Osteocyte (in vitro differentiated cells): ENCODE data around the gene SULT2A1. TPM values are rescaled to one million over a fixed set of nuclear protein-coding genes. Genes with fewer than 3 reads are reported as not detected.
"Not testable (repeated sequence)": the region's sequence is repeated elsewhere in the genome, so short reads cannot be mapped to it uniquely, and the experiment has no call there.

Source experiments
- DNase-seq: peaks from one replicate; pipeline ENCODE4 v3.0.0; 2021; ENCODE audit warnings: mixed read lengths; ENCODE audit not compliant: unreplicated experiment; ENCODE audit errors: extremely low spot score
- H3K27ac Mint-ChIP-seq: one replicate; pipeline ENCODE4 v1.8.0; 2021; ENCODE audit warnings: mild to moderate bottlenecking, mixed read lengths; ENCODE audit not compliant: unreplicated experiment
- H3K27me3 Mint-ChIP-seq: one replicate; pipeline ENCODE4 v1.8.0; 2021; ENCODE audit warnings: mixed read lengths; ENCODE audit not compliant: unreplicated experiment
- H3K36me3 Mint-ChIP-seq: one replicate; pipeline ENCODE4 v1.8.0; 2021; ENCODE audit warnings: mixed read lengths; ENCODE audit not compliant: unreplicated experiment
- H3K4me1 Mint-ChIP-seq: one replicate; pipeline ENCODE4 v1.8.0; 2021; ENCODE audit warnings: mixed read lengths; ENCODE audit not compliant: unreplicated experiment
- H3K4me3 Mint-ChIP-seq: one replicate; pipeline ENCODE4 v1.8.0; 2021; ENCODE audit warnings: mild to moderate bottlenecking, moderate library complexity, mixed read lengths; ENCODE audit not compliant: unreplicated experiment
- H3K9me3 Mint-ChIP-seq: one replicate; pipeline ENCODE4 v1.8.0; 2021; ENCODE audit warnings: mixed read lengths; ENCODE audit not compliant: unreplicated experiment
- total RNA-seq: library from RNA; stranded (reverse); gene quantifications from 2 replicates; pipeline ENCODE4 v1.2.1, GENCODE V29; 2021
- TF ChIP-seq, protein P1 (sequence below): fragments of 200-600 bp; sonication (generic); IDR thresholded peaks from 2 replicates; pipeline ENCODE4 v1.5.0; 2021; ENCODE audit warnings: antibody characterized with exemption, mild to moderate bottlenecking, moderate library complexity

Gene SULT2A1
- total RNA-seq, 1 donor from 2014 or later, result not detected

DNA sequence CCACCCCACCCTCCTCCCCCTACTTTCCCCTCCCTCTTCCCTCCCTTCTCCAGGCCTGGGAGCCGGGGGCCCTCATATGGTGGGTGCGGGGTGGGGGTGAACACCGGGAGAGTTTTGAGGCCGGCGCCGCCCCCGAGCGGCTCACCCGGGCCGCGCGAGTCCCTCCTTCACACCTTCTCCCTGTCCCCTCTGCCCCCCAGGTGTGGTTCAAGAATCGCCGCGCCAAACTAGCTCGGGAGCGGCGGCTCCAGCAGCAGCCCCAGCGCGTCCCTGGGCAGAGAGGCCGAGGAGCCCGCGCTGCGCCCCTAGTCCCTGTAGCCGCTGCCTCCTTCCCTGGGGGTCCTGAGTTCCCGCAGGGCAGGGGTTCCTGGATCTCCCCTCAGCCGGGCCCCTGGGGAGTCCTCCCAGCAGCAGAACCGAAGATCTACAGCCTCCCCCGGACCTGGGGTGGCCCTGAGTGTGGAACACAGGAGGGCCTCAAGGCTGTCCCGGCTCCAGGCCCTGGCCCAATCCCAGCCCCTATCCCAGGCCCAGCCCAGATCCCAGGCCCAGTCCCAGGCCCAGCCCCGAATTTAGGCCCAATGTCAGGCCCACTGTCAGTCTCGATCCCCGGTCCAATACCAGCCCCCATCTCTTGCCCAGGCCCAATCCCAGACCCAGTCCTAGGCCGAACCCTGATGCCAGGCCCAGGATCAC lies 25.4 kb downstream of the SULT2A1 start:
- Mint-ChIP-seq H3K4me3 (no peak overlapping the region), H3K9me3 (no peaks in the 10 kb centered on the region), H3K27ac (no peak overlapping the region), H3K4me1 (no peaks in the 10 kb centered on the region), H3K27me3 (peaks cover 4% of the 10 kb centered on the region), H3K36me3 (no peaks in the 10 kb centered on the region)
- TF ChIP-seq, protein P1, sequence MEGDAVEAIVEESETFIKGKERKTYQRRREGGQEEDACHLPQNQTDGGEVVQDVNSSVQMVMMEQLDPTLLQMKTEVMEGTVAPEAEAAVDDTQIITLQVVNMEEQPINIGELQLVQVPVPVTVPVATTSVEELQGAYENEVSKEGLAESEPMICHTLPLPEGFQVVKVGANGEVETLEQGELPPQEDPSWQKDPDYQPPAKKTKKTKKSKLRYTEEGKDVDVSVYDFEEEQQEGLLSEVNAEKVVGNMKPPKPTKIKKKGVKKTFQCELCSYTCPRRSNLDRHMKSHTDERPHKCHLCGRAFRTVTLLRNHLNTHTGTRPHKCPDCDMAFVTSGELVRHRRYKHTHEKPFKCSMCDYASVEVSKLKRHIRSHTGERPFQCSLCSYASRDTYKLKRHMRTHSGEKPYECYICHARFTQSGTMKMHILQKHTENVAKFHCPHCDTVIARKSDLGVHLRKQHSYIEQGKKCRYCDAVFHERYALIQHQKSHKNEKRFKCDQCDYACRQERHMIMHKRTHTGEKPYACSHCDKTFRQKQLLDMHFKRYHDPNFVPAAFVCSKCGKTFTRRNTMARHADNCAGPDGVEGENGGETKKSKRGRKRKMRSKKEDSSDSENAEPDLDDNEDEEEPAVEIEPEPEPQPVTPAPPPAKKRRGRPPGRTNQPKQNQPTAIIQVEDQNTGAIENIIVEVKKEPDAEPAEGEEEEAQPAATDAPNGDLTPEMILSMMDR, result no peak
- DNase-seq, result no peak

DNA sequence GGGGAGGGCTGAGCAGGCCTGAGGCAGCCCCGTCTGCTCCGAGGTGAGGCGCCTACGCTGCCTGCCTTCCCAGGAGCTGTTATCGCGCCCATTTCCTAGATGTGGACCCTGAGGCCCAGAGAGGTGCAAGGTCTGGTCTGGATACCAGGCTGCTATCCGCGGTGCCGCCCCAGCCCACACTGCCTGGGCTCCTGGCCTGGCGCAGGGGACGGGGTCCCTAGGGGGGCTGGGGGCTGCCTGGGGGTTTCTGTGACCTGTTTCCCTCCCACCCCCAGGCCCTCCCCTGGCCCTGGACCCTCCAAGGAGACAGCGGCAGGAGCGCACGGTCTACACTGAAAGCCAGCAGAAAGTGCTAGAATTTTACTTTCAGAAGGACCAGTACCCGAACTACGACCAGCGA lies 26.3 kb downstream of the SULT2A1 start:
- DNase-seq, H3K36me3 Mint-ChIP-seq, H3K4me1 Mint-ChIP-seq, H3K4me3 Mint-ChIP-seq, H3K27me3 Mint-ChIP-seq, H3K27ac Mint-ChIP-seq, H3K9me3 Mint-ChIP-seq: not testable (repeated sequence)

DNA sequence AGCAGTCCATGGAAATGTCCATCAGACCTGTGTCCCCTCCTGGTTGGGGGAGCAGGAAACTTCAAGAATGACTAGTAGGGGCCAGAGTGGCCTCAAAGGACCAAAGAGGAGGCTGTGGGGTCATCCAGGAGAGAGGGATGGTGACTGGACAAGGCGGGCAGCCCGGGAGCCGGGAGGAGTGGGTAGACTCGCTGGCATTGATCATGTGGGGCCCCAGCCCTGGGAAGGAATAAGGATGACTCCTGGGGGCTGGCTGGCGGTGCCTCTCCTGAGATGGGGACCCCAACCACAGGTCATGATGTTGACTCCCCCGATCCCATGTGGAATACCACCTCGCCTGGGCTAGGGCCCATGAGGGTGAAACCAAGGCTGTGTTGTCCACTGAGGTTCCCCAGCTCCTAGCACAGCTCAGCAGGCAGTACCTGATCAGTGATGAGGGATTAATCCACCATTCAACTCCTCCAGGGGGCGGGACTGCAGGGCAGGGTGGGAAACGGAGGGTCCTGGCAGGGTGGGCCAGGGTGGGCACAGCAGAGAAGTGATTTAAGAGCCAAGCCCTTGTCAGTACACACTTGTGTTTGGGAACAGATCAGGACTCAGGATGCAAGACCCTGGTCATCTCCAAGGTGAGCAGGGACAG lies 27.3 kb downstream of the SULT2A1 start, which contains the start of gene TPRX2:
TSS of gene TPRX2 (plus strand) at position 590 of the 640 bp plus-strand sequence. CDS start at position 602, 12 bp downstream.
- peaks cover 13% of the 10 kb centered on the region for H3K27me3 Mint-ChIP-seq
- not testable (repeated sequence) for H3K4me1 Mint-ChIP-seq, DNase-seq, H3K9me3 Mint-ChIP-seq, H3K27ac Mint-ChIP-seq, H3K4me3 Mint-ChIP-seq, H3K36me3 Mint-ChIP-seq

DNA sequence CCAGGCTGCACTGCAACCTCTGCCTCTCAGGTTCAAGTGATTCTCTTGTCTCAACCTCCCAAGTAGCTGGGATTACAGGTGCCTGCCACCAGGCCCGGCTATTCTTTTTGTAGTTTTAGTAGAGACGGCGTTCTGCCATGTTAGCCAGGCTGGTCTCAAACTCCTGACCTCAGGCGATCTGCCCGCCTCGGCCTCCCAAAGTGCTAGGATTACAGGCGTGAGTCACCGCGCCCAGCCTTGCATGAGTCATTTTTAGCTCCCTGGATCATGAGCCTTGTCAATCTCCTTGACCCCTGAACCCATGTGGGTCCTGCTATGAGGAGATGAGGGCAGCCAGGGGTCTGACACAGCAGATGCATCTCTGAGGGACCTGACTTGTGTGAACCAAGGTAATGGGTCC lies 27.9 kb downstream of the SULT2A1 start:
- peaks cover 18% of the 10 kb centered on the region for H3K27me3 Mint-ChIP-seq
- H3K4me1 Mint-ChIP-seq, H3K27ac Mint-ChIP-seq, H3K36me3 Mint-ChIP-seq, H3K9me3 Mint-ChIP-seq, H3K4me3 Mint-ChIP-seq, DNase-seq: not testable (repeated sequence)

DNA sequence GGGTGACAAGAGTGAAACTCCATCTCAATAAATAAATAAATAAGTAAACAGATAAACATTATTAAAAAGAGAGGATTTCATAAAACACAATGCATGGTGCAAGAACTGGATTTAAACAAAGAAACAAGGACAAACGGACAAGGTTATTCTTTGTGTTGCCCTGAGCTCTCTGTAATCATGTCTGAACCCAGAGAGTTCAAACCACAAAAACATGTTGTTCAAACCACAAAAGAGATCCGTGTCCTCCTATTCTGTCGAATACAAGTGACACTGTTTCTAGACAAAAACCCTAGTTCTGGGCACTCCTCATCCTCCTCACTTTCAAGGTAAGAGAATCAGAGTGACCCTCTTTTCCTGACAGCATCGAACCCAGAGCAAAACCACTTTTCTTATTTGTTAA lies 31.7 kb downstream of the SULT2A1 start:
- Mint-ChIP-seq H3K36me3 (no peaks in the 10 kb centered on the region), H3K4me1 (peaks cover 6% of the 10 kb centered on the region), H3K9me3 (no peaks in the 10 kb centered on the region), H3K27me3 (peaks cover 40% of the 10 kb centered on the region), H3K27ac (no peak overlapping the region), H3K4me3 (no peak overlapping the region)
- TF ChIP-seq, protein P1, result no peak
- DNase-seq, result no peak

DNA sequence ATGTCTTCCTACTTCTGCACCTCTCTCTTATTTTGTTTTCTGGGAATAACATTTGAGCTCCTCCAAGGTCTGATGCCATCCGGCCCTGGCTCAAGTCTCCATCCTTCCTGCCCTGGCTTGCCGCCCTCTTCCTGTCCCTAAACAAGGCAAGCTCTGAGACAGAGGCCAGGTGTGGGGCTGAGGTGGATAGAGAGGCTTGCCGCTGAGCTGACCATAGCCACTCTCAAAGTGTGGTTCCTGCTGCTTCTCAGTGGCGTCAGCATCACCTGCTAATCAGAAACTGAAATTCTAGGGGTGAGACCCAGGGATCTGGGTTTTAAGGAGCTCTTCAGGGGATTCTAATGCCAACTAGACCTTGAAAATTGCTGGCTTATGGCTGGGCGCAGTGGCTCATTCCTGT lies 33.1 kb downstream of the SULT2A1 start:
- no peaks in the 10 kb centered on the region for H3K9me3 Mint-ChIP-seq
- peaks cover 8% of the 10 kb centered on the region for H3K4me1 Mint-ChIP-seq
- H3K4me3 Mint-ChIP-seq, result no peak overlapping the region
- no peaks in the 10 kb centered on the region for H3K36me3 Mint-ChIP-seq
- peaks cover 54% of the 10 kb centered on the region for H3K27me3 Mint-ChIP-seq
- DNase-seq, result no peak
- H3K27ac Mint-ChIP-seq, result no peak overlapping the region
- TF ChIP-seq, protein P1, result no peak
